NT2/D1 (cell line): ENCODE measurements around the gene PHYKPL.

Experiments
- DNase-seq: peaks from one replicate; pipeline ENCODE4 v3.0.0-alpha.2; 2011; ENCODE audit warnings: low read depth, low spot score
- H3K27me3 ChIP-seq: 2 replicates; pipeline ENCODE4 v1.6.0; 2011; ENCODE audit warnings: mild to moderate bottlenecking; ENCODE audit not compliant: insufficient read length, insufficient read depth
- H3K36me3 ChIP-seq: 2 replicates; pipeline ENCODE4 v1.6.1; 2011; ENCODE audit warnings: mild to moderate bottlenecking, low read length, mixed read lengths; ENCODE audit not compliant: insufficient read depth, insufficient read length
- H3K4me1 ChIP-seq: 2 replicates; pipeline ENCODE4 v1.5.1; 2011; ENCODE audit not compliant: insufficient read depth, insufficient read length
- H3K4me3 ChIP-seq: 2 replicates; pipeline ENCODE4 v1.5.1; 2011; ENCODE audit warnings: low read depth; ENCODE audit not compliant: insufficient read length
- H3K9ac ChIP-seq: 2 replicates; pipeline ENCODE4 v1.6.0; 2011; ENCODE audit warnings: low read depth; ENCODE audit not compliant: insufficient read length
- H3K9me3 ChIP-seq: 2 replicates; pipeline ENCODE4 v1.5.1; 2011; ENCODE audit warnings: mild to moderate bottlenecking, low read length; ENCODE audit not compliant: insufficient read depth
- SUZ12 ChIP-seq: IDR thresholded peaks from 2 replicates; pipeline ENCODE4 v1.6.1; 2011; ENCODE audit not compliant: insufficient read length, insufficient read depth; ENCODE audit errors: extremely low read depth
- YY1 ChIP-seq: IDR thresholded peaks from 2 replicates; pipeline ENCODE4 v1.6.1; 2011; ENCODE audit not compliant: insufficient read length, insufficient read depth
- ZNF274 ChIP-seq: IDR thresholded peaks from 2 replicates; pipeline ENCODE4 v1.6.1; 2011; ENCODE audit warnings: mild to moderate bottlenecking, low read depth, low read length

Gene PHYKPL

DNA sequence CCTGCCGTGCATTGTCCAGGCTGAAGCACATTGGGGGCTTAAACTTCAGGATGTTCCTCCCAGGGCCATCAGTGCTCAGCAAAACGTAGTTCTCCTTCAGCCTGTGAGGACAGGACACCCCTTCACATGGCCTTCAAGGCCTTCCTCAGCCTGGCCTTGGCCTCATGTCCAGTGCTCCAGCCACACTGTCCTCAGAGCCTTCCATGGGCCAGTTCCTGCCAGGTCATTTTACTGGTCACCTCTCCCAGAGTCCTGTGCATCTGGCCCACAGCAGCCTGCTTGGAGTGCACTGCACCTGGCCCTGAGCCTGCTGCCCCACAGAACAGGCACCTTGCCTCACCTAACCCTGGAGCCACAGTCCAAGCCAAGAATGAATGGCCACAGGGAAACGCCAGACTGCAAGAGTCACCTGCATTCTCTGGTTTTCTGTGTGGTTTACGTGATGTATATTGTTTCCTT, 19.6 kb downstream of the PHYKPL start:
- H3K4me3 ChIP-seq: no peak overlapping the region
- TF ChIP-seq ZNF274 (no peak), YY1 (no peak), SUZ12 (no peak)
- peaks cover 81% of the 10 kb centered on the region for H3K36me3 ChIP-seq
- peaks cover 5% of the 10 kb centered on the region for H3K4me1 ChIP-seq
- H3K9ac ChIP-seq: no peak overlapping the region
- H3K9me3 ChIP-seq: no peaks in the 10 kb centered on the region
- no peaks in the 10 kb centered on the region for H3K27me3 ChIP-seq
- no peak for DNase-seq

DNA sequence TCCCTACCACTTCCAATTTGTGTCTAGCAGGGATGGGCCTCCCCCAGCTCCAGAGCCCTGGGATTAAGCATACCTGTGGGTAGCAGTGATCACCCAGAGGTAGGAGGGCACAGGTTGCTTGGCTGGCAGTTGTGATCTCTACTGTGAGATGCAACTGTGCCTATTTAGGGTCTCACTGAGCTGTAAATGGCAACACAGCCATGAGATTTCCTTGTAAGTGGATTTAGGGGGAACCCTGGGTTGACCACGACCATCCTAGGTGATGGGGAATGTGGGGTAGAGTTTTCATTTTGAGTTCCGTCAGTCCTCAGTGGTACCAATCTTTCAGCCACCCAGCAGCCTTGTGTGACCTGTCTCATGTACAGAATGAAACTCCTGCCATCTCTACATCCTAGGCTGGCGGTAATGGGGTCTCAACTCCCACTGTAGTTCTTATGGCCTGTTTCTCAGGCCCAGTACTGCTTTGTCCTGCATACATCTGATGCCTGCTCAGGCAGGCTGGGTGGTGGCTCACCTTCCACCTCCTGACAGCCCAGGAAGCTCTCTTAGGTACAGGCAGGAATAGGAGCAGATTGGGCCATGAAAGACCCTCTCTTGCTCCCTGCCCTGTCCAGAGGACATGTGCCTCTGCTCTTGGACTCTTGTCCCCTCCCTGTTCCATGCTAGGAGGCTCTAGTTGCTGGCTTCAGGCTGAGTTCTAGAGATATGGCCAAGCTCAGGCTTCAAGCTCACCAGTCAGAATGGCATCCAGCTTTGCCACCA, 20.2 kb downstream of the PHYKPL start:
- TF ChIP-seq YY1 (no peak), SUZ12 (no peak), ZNF274 (no peak)
- H3K4me1 ChIP-seq: peaks cover 5% of the 10 kb centered on the region
- DNase-seq: no peak
- H3K4me3 ChIP-seq: no peak overlapping the region
- no peaks in the 10 kb centered on the region for H3K27me3 ChIP-seq
- H3K9me3 ChIP-seq: no peaks in the 10 kb centered on the region
- peaks cover 87% of the 10 kb centered on the region for H3K36me3 ChIP-seq
- H3K9ac ChIP-seq: no peak overlapping the region

DNA sequence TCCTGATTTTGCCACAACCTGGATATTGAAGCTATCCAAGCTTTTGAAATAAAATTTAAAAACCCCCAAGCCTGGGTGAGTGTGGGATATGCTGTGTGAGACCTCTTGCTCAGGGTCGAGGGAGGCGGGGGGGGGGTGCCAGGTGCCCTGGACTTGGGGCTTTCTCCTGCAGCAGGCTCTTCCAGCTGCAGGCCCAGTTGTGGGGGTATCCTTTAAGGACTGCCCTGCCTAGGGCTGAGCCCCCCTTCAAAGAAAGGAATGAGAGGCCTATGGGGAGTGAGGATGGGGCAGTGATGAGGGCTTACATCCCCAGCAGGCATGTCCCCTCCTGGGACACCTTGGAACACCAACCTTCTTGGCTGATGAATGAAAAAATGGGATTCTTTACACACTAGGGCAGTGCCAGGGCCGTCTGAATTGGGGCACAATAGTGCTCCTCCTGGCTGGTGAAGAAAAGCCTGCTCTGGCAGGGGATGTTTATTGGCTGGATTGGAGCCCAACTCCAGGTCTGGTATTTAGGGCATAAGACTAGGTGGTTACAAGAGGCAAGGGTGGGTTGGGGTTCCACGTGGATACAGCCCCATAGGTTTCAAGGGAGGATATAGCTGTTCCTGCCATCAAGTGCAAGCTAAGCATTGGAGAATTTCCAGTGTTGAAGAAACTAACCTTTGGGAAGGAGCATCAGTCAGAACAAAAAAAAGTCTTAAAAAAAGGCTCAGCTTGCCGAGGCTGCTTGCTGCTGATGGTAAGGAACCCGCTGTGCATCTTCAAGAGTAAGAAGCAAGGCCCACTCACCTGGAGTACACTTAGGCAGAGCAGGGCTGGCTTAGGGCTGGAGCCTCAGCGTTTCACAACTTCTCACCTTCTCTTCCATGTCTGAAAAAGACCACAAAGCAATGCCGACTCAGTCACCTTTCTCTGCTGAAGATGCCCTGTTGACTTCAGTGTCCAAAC, 21.2 kb downstream of the PHYKPL start:
- no peak for DNase-seq
- no peak for TF ChIP-seq YY1
- TF ChIP-seq SUZ12: no peak
- TF ChIP-seq ZNF274: no peak
- H3K27me3 ChIP-seq: no peaks in the 10 kb centered on the region
- H3K9me3 ChIP-seq: no peaks in the 10 kb centered on the region
- H3K4me3 ChIP-seq: no peak overlapping the region
- peaks cover 92% of the 10 kb centered on the region for H3K36me3 ChIP-seq
- no peak overlapping the region for H3K9ac ChIP-seq
- peaks cover 5% of the 10 kb centered on the region for H3K4me1 ChIP-seq

DNA sequence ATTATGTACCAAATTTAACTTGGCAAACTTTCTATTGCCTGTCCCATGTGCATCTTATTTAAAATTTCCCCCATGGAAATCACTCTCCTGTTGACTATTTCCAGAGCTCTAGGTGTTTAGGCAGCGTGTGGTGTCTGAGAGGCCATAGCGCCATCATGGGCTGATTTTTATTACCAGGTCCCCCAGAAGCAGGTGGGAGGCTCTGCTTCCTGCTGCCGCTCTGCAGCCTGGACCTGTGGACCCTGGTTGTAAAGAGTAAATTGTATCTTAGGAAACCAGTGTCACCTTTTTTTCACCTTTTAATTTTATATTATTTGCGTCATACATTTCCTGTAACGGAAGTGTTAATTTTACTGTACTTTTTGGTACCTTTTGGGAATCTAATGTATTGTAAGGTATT, 21.9 kb downstream of the PHYKPL start:
- no peak for DNase-seq
- no peak overlapping the region for H3K9ac ChIP-seq
- H3K9me3 ChIP-seq: no peaks in the 10 kb centered on the region
- peaks cover 8% of the 10 kb centered on the region for H3K4me1 ChIP-seq
- no peak for TF ChIP-seq SUZ12
- no peak for TF ChIP-seq ZNF274
- TF ChIP-seq YY1: no peak
- peaks cover 93% of the 10 kb centered on the region for H3K36me3 ChIP-seq
- no peak overlapping the region for H3K4me3 ChIP-seq
- no peaks in the 10 kb centered on the region for H3K27me3 ChIP-seq

DNA sequence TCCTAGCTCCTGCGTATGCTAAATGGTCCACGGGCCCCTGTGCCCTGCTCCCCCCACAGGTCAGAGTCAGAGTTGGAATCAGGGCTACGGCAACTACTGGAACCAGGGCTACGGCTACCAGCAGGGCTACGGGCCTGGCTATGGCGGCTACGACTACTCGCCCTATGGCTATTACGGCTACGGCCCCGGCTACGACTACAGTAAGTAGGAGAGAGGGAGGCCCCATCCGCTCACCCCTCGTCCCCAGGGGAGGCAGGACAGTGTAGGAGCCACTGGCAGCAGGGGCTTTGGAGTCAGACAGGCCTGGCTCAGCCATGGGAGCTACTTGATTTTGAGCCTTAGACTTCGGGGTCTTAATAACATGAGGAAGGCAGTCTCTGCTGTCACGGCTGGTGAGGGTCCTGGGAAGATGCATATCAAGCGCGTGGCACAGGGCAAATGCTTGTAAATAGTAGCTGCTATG, 22.5 kb downstream of the PHYKPL start:
- no peak overlapping the region for H3K4me3 ChIP-seq
- peaks cover 8% of the 10 kb centered on the region for H3K4me1 ChIP-seq
- no peak overlapping the region for H3K9ac ChIP-seq
- H3K27me3 ChIP-seq: no peaks in the 10 kb centered on the region
- no peak for DNase-seq
- H3K9me3 ChIP-seq: no peaks in the 10 kb centered on the region
- peaks cover 93% of the 10 kb centered on the region for H3K36me3 ChIP-seq
- TF ChIP-seq ZNF274 (no peak), SUZ12 (no peak), YY1 (no peak)

DNA sequence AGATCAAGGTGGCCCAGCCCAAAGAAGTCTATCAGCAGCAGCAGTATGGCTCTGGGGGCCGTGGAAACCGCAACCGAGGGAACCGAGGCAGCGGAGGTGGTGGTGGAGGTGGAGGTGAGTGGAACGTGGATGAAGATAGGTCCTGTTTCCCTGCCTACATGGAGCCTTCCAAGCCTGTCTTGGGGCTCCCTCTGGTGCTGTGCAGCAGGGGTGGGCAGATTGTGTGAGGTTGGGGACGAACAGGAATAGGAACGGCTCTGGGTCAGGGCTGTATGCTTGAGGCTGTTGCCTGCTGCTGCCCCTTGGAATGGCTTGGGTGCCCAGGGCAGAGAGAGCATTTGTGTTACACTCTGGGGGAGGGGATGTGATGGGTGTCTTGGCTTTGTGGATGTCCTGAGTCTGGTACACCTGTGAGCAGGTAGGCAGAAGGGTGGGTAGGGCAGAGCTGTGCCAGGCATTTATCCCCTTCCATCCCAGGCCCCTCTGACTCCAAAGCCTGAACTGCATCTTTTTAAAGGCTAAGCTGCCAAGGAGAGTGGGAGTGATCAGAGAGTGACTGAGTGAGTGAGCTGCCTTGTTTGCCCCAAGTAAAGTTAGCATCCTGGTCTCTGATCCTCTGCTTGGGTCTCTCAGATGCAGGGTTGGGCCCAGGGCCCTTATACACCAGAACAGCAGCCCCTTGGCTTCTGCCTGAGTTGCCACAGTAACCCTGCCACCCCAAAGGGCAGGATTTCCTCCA, 23.1 kb downstream of the PHYKPL start:
- Histone ChIP-seq H3K9ac (no peak overlapping the region), H3K9me3 (no peaks in the 10 kb centered on the region), H3K4me1 (peaks cover 8% of the 10 kb centered on the region), H3K27me3 (no peaks in the 10 kb centered on the region), H3K36me3 (peaks cover 89% of the 10 kb centered on the region), H3K4me3 (no peak overlapping the region)
- TF ChIP-seq ZNF274: no peak
- no peak for TF ChIP-seq YY1
- TF ChIP-seq SUZ12: no peak
- no peak for DNase-seq
